Activated CD4-positive, alpha-beta T cell treated with anti-CD3 and anti-CD28 coated beads, Interleukin-2, amount 50 U/mL, for 48 hours (primary cell): Measurements from ENCODE around the gene C1QTNF9B.
"Not testable (repeated sequence)": the region's sequence is repeated elsewhere in the genome, so short reads cannot be mapped to it uniquely, and the experiment has no call there.

Source experiments
- DNase-seq, 2 experiments: peaks; one replicate each; pipeline ENCODE4 v3.0.0-alpha.2; 2020

The C1QTNF9B gene

DNA sequence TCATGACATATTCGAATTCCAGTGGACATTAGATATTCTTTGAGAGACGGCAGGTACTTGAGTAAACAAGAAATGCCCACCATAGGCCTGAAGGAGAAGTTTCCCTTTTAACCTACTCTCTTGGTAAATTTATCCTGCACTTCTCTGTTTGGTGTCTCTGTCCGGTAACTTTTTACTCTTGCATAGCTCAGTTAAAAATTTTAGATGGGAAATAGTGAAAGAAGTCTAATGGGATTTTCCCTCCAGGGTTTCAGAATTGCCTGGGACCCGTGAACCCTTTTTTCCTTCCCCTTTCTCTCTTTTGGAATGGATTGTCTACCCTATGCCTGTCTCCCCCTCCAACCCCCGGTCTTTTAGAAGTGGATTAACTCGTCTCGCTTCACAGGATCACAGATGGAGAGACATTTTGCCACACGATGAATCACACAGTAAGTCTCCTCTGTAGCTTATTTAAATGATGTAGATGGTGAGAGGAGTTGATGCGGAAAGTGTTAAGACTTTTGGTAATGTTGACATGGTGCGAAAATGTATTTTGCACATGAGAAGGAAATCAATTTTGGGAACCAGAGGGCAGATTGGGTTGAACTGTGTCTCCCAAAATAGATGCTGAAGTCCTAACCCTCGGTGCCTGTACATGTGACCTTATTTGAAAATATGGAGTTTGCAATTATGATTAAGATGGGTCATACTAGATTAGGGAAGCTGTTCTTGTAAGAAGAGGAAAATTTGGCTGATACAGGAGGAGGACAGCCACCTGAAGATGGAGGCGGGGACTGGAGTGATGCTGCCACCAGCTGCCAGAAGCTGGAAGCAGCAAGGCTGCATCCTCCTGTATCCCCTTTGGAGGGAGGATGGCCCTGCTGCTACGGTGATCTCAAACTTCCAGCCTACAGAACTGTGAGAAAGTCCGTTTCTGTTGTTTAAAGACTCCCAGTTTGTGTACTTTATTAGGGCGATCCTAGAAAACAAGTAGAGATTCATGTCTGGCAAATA is 7.4 kb downstream of the C1QTNF9B start:
- no peak for DNase-seq

DNA sequence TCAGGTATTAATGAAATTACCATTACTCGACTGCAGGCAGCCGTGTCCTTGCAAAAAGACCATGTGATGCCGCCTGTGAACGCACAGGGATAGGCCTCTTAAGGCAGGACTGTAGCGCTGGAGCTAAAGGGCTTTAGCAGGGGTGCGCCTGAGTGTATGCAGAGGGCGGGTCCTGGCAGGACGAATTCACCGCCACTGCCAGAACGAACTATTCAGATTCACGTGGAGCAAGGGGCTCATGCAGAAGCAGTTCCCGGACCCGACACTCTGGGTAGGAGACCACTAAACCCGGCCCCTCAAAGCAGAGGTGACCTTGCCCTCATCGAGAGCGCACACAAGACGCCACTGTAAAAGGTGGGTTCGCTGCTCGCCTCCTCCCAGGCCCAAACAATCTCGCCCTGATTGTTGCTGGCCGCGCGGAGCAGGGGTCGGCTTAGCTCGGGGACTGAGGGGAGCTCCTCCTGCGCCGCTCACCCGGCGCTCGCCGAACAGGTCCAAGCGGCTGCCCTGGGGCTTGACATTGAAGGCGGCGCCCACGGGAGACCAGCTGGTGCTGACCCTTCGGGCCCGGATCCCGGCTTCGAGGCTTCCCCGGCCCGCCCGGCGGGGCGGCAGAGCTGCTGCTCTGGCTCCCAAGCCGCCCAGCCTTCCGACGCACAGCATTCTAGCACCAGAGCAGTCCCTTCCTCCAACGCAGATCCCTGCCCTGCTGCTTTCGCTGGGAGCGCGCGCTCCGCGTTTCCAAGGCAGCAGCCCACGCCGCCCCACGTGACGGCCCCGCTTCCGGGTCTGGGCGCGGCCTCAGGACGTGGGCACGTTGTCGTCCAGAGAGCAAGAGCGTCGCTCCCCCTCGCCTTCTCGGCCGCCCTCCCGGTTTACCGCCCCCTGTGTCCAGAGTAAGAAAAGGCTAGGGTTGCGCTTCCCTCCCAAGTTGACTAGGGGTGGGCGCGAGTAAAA is 8.4 kb downstream of the C1QTNF9B start, which contains the start of gene MIPEP:
TSS of gene MIPEP (minus strand) at position 743 of the 957 bp plus-strand sequence. CDS start at position 663, 80 bp downstream.
- peak; percentile 92 to 94 for DNase-seq

DNA sequence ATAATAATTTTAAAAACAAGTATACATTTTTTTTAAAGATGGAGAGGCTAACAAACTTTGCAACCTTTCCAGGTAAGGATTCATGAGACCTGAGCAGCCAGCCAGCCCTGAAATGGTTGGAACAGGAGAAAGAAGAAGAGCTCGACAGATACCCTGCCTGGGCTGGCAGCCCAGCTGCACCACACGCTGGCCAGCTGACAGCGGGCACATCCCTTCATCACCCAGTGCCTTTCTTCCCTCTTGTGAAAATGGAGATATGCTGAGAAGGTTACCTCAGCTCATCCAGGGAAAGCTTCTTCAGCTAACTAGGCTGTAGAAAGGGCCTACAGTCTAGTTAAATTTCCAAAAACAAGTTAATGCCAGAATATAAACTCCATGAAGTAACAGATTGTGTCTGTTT is 12.9 kb downstream of the C1QTNF9B start:
- not testable (repeated sequence) for DNase-seq

DNA sequence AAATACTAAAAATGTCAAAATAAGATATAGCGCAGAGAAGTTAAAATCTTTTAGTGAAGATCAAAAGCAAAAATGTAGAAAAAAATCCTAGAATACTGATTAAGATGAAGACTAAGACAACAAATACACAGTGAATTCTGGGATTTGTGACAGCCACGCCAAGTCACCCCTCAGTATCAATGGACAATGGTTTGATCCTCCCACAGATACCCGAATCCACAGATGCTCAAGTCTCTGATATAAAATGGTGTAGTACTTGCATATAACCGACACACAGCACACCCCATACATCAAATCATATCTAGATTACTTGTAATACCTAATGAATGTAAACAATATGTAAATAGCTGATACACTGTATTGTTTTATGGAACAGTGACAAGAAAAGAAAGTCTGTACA is 14.0 kb downstream of the C1QTNF9B start:
- DNase-seq = no peak

DNA sequence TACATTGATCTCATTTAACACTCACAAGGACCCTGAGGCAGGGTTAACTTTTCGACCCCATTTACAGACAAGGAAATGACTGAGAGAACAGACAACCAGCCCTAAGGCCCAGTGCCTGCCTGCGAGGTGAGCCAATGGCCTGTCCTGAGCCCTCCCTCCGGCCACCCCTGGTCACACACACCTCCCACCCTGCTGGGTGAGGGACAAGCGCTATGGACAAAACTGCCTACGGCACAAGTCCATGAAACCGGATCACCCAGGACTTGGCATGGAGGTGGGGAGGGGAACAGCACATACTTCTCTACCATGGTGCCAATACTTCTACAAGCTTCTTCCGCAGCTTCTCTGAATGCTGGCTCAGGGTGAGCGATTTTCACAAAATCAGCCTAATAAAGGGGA is 15.9 kb downstream of the C1QTNF9B start:
- DNase-seq = not testable (repeated sequence)

DNA sequence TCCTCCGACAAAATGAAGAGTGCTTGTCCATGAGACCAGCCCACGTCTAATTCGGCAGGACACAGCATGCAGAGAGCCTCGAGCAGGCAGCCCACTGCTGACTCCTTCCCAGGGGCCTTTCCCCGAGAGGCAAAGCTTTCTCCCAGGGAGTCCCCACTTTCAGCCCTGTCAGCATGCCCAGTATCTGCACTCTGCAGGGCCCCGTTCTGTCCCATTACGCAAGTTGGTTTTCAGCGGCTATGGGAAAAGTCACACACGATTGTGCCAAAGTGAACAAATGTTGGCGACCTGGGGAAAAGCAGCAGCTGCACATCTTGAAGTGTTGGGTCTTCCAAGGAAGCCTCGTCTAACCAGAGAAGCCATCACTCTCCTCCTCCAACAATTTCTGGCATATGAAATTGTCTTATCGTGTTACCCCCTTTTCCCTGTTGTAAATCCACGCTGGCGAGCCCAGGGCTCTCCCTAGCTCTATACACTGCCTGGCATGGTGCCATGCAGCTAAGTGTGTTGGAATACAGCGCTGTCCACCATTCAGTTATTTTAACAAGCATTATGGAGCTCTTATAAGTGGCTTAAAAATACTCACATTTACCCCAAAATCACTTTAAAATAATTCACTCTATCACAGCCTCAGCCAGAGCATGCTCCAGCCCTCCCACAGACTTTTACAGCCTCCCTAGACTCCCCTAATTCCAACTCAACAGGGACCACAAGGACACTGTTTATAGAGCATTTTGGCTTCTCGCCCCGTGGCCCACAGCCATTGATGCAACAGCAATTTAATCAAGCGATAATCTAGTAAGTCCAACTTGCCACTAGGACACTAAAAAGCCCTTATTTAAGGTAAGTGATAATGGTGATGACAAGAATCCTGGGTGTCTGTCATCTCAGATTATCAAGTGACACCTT is 16.6 kb downstream of the C1QTNF9B start:
- not testable (repeated sequence) for DNase-seq

DNA sequence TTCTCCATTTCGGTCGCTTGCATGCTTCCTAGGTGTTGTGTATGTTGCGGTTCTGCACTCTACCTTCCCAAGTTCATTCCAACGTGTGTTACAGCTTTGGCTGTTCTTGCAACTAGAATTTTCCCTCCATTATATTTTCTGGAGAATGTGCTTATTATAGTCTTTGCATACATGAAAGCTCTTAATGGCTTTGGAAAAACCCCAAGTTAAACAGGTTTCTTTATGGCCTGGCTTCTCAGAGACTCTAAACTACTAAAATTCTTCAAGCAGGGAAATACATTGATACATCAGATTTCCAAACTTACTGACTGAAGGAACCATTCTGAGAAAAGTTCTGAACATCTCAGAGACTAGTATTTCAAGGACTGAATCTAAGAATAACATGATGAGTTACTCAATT is 20.0 kb downstream of the C1QTNF9B start:
- DNase-seq = no peak

DNA sequence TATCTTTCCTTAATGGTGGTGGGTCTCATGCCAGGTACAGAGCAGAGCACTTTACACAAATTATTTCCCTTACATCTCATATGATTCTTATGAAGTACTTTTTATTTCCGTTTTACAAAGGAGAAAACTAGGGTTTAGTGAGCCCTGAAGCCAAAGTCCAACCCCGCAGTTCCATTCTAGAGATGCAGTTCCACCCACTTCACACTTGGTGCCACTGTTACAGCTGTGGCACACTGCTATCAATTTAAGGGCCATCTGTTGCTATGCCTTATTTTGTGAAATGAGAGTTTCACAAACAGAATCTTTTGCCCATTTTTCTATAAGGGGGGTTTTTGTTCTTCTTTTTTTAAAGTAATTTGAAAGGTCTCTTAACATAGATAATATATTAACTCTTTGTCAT is 21.0 kb downstream of the C1QTNF9B start:
- no peak for DNase-seq

DNA sequence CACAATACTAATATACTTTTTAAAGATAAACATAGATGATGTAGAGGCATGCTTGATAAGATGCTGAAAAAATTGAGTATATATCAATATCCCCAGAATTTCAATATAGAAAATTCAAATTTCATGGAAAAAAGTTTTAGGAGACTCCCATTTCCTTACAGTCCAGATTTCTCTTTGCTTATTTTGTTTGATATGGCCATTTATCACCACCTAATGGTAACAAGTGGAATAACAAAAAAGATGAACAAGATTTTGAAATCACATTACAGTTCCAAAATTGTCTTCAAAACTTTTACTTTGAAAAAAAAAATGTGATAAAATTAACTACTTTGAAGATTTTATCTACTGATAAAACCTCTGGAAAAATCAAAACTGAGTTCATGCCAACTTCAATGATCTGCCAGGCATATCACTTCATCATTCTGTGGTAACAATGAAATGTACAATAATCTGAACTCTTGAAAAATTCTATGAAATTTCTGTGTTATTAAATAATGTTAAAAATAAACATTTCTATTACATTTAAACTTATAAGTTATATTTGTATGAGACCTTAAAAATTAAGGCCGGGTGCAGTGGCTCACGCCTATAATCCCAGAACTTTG is 25.6 kb downstream of the C1QTNF9B start:
- no peak for DNase-seq

DNA sequence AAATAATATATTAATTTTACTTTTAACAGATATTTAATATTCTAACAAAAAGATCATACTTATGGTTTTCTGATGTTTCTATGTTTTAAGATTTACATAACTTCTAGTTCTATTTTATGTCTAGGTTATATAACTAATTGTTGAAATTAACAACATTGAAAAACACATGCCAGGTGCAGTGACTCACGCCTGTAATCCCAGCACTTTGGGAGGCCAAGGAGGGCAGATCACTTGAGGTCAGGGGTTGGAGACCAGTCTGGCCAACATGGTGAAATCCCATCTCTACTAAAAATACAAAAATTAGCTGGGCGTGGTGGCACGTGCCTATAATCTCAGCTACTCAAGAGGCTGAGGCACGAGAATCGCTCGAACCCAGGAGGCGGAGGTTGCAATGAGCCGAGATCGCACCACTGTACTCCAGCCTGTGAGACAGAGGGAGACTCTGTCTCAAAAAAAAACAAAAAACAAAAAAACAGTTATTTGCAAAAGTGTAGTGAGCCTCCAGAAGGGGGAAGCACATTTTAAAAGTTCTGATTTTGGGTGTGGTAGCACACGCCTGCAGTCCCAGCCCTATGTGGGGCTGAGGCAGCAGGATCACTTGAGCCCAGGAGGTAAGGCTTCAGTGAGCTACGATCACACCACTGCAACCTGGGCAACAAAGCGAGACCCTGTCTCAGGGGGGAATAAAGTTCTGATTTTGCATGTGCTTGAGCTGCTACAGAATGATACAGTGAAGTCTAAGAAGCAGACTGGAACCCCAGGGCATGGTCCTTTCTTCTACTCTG is 26.8 kb downstream of the C1QTNF9B start:
- no peak for DNase-seq

DNA sequence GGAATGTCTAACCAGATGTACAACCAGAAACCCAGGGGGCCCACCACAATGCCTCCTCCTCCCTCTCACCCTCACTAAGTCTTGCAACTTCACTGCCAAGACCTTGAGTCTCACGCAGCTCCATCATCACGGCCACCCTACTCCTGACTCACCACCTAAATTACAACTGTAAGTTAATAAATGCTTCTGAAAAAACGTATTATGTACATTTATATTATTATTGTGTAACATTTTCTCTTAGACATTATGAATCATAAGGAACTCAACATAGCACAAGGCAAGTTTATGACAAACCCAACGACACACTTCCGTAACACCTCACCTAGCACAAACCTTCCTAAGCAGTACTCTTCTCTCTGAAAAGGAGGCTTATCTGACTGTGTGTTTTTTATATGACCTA is 28.8 kb downstream of the C1QTNF9B start:
- DNase-seq = no peak

DNA sequence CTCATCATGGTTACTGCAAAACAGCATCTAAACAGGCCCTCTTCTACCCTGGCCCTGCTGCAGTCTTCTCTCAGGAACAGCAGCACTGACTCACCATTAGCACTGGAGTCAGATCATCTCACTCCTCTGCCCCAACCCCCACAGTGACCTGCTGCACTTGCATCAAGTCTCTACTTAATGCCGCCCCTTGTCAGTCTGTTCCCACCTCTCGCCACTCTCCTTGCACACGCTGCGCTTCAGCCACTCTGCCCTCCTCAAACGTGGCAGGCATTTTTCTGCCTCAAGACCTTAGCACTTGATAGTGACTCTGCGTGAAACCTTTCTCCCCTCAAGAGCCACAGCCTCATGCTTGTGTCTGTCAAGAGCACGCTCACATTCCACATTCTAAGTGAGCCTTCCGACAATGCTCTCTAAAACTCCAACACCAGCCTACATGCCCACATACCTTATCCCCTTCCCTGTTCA is 30.2 kb downstream of the C1QTNF9B start:
- DNase-seq = no peak

DNA sequence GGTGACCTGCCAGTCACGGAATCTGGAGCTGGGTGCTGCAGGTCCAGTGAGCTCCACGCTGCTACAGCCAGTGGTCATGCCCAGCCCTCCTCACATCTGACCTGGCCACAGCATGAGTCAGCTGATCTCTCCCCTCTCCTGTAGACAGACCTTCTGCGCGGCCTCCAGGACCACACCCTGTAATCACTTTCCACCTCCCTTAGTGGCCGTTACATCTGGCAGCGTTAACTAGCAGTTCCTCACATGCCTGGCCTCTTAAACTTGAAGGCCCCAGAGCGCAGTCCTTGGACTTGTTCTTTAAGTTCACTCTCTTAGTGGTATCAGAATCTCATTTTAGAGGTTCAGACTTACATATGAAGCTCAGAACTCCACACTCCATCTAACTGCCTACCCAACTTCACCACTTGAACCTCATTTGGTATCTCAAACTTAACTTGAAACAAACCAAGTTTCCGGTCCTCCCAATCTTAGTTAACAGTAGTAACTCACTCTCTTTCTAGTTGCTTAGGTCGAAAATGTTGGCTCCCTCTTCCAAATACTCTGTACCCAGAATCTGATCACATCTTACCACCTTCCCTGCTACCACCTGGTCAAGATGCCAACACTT is 30.8 kb downstream of the C1QTNF9B start:
- no peak for DNase-seq

DNA sequence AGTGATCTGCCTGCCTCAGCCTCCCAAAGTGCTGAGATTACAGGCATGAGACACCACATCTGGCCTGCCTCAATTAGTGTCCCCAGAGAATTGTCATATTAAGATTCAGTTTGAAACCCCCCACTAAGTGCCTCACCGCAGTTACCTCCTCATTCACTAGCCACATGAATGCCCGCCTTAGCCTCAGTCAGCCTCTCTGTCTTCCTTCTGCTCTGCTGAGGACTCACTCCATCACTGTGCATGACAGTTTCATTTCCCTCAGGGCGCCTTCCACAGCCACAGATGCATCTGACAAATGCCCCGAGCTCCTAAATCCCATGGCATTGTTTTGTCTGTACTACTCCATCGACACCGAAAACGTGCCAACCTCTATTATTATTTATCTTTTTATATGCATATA is 31.4 kb downstream of the C1QTNF9B start:
- DNase-seq = no peak

DNA sequence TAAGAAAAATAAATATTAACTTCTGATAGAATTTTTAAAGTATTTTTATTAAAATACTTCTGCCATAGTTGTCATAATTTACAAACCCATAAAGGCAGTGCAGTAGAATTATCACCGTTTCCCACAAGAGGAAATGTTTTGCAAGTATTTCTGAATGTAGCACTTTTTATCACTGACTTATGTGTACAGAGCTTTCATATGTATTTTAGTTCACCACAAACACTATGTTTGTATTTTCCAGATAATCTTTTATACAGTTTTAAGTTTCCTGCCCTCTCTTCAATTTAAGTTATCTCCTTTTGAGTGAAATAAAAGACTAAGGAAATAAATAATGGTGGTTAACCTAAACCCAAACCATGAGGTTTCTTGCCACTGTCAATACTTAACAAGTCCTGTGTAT is 32.3 kb downstream of the C1QTNF9B start:
- no peak for DNase-seq

DNA sequence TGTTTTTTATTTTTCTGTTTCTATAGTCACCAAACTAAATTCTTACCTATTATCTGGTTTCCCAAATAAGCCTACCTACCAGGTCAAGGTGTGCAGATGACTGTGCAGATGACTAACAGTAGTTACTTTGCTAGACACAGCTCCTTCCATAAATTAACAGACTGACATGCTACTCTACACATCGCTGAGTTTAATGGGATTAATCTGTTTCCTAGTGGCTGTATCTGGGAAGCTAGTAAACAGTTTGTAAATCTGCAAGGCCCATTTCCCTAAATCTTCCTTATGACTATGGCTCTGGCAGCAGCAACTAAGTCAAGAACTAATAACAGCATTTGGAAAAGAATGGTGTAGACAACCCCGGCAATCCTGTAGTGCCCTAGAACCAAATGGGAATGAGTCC is 36.0 kb downstream of the C1QTNF9B start:
- DNase-seq = no peak

DNA sequence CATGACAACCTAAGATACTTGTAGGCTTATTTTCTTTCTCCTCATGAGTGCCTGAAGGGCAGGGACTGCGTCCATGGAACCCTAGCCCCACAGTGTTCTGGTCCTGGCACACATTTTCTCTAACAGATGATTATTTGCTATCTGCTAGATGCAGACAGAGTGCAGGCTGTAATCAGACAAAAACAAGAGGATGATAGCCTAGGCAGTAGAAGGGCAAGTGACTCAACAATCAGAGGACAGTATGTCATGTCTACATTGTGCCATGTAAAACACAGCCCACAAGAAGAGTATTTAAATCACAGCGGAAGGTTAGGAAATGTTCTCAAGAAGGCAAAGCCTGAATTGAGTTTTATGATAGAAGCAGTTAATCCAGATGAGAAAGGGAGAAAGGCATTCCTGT is 37.4 kb downstream of the C1QTNF9B start:
- no peak for DNase-seq

DNA sequence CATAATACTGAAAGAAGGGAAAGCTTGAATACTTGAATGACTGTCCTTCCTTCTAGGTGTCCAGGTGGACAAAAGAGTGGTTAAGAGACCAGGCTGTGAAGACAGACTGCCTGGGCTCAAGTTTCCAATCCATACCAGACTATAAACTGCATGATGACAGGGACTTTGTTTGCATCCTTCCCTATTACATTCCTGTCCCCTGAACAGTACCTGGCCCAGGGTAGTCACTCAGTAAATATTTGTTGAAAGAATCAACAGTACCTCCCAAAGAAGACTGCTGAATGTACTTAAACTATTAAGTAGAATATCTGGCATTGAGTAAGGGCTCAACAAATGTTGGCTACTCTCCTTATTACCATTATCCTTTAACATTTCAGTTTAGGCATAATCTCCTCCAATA is 37.8 kb downstream of the C1QTNF9B start:
- no peak for DNase-seq

DNA sequence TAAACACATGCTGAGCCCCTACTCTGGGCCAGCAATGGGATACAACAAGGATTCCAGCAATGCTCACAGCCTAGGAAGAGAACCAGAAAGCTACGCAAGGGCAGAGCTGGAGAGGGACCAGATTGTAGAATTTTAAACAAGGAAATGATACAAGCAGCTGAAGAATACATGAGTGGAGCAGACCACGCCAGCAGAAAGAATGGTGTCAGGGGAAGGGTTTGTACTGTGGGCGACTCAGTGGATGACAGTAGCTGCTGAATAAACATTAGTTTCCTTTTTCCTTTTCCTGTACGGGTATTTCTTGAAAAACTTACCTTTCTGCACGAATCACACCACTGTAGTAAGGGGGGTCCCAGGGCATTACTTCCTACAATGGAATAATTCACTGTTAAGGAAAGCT is 38.8 kb downstream of the C1QTNF9B start:
- no peak for DNase-seq

DNA sequence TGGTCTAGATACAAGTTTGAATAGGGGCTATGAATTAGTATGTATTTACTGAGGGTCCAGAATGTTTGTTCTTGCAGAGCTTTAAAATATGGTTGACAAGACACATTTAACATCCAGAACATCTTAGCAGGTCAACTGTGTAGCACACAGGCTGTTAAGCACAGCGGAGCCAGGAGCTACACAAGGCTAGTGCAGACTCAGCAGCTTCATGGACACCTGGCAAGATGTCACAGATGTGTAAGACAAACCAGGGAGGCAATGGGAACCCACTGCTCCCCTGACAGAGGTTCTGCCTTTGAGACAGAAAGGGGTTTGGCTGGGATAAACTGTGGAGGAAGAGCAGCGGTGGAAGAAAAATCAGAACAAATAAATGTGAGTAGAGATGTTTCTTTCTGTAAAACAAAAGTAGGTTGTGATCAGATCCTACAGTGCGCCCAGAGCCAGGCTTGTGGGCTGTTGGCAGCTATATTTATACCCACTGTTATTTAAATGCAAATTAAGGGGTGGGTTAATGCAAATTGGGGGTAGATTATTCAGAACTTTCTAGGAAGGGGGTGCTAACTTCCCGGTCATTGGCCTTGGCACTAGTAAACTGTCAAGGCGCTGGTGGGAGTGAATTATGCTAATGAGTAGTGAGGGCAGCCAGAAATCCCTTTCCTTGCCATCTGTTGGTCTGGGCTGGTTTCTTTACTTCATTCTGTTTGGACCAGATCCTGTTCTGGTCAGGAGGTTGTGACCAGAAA is 41.1 kb downstream of the C1QTNF9B start:
- no peak for DNase-seq
